ENCODE data around the gene CA5B.
"Not testable (repeated sequence)": the region's sequence is repeated elsewhere in the genome, so short reads cannot be mapped to it uniquely, and the experiment has no call there.

The CA5B gene

DNA sequence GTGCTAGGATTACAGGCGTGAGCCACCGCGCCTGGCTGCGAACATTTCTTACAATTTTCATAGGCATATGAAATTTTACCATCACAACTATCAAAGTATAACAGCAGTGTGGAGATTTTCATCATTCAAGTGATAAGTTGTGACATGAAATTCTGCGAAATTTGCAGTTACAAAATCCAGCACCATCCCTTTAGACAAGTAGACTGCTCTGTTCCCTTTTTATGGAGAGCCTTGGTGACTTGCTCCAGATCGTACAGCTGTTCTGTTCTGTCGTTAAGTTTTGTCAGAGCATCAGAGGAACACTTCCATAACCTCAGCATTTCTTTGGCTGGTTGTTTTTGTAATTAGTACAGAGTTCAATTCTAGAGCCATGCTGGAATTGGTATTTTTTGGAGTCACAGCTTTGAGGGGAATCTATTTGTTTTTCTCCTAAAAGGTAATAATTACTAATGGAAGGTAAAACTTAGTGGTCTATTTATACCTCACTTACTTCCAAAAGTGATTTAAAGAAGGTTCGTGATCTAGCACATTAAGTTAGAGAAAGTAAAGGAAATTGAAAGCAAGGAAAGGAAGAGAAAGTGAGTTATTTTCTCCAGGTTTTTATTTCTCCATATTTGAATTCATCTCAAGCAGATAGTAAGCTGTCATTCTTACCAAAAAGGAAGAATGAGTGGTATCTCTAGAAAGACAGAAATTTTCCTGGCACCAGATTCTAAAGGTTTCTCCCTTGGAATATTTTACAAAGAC is 74.3 kb downstream of the CA5B start:
- DNase-seq (ENCODE audit: low read depth in 1 of 2, low spot score in 1 of 2): no peak

DNA sequence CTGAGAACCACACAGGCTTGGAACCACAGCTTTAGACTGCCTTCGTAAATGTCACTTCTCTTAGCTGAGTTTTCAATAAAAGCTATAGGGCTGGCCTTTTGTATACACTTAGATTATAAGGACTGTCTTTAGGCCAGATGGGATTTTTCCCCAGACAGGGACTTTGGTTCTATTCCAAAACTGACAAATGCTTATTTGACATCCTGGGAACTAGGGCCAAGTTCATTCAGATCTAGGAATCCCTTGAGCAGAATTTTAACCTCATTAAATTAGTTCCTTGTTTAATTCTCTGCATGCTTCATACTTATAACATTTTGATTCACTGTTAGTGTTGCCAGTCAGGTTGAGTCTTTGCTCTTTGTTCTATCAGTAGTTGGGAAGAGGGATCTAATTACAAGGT is 75.3 kb downstream of the CA5B start:
- DNase-seq (ENCODE audit: low read depth in 1 of 2, low spot score in 1 of 2): no peak

DNA sequence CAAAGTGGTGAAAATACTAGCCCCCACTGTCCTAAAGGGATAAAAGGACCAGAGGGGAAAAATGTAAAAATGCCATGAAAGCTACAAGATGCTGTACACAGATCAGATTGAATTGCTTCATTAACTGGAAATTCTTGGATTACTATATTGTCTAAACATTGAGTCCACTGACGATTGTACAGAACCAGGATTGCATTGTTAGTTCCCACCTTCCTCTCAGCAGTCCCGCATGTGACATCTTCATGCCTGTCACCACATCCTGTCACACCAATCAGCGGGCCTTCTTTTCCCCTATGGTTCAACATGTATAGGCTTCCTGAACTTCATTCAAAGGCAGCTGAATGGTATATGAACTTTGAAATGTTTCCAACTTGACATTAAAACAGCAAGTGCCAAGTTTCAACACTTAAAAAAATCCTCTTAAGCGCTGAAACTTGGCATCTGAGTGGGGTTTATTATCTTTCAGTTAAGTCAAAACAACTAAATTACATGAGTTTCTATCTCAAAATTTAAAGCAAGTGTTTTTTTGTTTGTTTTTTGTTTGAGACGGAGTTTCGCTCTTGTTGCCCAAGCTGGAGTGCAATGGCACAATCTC is 76.8 kb downstream of the CA5B start:
- no peak for DNase-seq (ENCODE audit: low read depth in 1 of 2, low spot score in 1 of 2)

DNA sequence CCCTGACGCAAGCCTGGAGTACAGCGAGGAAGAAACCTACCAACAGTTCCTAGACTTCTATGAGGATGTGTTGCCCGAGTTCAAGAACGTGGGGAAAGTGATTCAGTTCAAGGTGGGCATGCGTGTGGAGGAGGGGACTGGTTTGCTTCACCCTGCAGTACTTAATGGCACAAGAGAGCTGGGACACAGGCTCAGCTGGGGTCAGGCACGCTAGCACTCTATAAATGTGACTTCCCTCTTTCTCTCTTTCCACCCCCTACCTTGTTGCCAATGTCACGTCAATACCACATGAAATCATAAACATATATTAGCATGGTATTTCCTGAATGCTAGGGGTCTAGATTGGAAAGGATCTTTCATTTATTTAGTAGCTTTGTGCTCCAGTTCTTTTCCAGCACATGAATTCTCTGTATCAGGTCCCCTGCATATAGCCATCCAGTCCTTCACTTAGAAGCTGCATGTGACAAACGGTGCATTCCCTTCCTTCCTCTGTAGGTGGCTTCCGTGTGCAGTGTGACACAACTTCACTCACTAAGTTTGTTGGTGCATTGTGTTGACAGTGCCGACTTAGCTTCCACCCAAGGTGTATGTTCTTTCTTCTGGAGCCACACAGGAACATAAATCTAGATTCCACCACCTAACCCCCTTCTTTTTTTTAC is 77.8 kb downstream of the CA5B start:
- no peak for DNase-seq (ENCODE audit: low read depth in 1 of 2, low spot score in 1 of 2)

DNA sequence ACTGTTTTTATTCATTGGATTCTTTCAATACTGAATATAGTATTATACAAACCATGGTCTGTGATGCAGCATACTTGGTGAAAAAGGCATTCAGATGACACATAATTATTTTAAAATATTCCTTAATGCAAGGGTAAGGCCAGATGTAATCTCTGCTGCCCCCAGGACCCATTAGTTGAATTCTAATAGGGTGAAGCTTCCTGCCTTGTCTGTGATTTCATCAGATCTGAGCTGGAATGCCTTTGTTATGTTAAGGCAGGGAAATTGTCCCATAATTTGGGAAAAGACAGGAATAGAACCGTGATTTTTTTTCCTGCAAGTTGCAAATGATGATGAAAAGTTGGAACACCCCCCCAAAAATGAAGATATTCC is 78.4 kb downstream of the CA5B start:
- no peak for DNase-seq (ENCODE audit: low read depth in 1 of 2, low spot score in 1 of 2)

DNA sequence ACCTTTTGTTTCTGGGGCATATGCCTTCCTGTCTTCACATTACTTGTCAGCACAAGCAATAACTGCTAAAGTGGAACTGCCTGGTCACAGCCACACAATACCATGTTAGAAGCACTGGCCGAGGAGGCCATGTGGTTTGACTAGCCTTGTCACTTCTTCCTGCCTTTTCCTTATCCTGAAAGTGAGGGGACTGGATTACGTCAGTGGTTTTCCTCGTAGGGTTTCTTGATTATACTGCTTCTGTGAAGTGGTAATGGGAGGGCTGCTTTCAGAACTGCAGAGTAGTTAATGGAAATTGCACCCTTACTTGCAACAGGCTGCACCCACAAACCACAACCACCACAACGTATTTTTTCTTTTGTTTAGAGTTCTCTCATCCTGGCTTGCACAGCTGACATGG is 78.8 kb downstream of the CA5B start:
- DNase-seq (ENCODE audit: low read depth in 1 of 2, low spot score in 1 of 2): peak in 1 of 2 donors; percentile 18

DNA sequence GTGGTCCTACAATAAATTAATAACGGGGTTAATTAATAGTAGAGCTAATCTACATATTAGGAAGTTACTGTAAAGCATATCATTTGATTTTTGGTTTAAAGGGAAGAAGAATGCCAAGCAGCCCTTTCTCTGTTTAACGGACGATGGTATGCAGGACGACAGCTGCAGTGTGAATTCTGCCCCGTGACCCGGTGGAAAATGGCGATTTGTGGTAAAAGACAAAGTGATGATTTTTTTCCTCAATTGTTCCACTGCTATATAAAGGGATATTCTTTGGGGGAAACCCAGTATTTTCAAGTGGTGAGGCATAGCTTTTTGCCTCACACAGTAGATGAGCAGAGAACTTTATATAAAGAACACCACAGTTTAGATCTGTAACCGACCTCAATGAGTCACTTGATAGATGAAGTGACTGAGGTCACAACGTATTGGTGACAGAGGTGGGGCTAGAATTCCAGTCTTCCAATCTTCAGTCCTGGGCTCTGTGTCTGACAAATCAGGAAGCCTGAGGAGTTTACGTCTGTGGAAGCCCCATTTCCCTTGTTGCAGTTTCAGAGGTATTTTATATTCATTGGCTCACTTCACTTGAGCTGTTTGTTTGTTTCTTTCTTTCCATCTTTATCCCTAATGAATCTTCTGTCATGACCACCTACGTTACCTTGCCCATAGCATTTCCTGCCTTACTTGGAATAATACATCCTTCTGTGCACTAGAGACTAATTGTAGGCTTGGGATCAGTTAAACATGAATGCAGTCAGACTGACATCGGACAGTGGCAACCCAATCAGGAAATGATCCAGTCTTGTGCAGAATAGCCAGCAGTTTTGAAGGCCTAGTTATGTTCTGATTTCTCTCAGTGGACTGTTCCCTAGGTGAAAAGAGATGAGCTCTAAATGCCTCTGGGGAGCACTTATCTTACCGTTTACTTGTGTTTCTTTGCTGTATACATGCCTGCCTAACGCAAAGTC is 82.3 kb downstream of the CA5B start:
- DNase-seq (ENCODE audit: low read depth in 1 of 2, low spot score in 1 of 2): no peak

DNA sequence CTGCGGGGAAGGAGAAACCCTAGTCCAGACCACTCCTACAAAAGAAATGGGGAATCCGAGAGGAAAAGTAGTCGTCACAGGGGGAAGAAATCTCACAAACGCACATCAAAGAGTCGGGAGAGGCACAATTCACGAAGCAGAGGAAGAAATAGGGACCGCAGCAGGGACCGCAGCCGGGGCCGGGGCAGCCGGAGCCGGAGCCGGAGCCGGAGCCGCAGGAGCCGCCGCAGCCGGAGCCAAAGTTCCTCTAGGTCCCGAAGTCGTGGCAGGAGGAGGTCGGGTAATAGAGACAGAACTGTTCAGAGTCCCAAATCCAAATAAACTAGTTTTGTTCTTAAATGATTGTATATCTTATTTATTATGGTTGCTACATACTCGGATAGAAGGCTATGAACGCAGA is 84.9 kb downstream of the CA5B start:
- DNase-seq (ENCODE audit: low read depth in 1 of 2, low spot score in 1 of 2): no peak

DNA sequence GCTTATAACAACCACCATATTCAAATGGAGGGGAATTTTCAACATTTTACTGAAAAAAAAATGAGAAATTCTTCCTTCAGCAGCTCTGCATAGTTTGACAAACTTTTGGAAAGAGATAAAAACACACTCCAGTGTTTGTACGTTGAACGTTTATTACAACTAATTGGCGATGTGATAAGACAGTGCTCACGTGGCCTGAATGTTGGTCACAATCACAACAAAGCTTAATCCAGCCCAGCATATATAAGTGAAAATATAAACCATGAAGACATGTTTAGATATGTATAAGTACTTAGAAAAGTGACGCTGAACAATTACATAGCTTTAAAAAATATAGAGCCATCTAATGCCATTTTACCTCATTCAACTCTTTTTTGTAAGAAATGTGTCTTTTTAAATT is 87.9 kb downstream of the CA5B start:
- no peak for DNase-seq (ENCODE audit: low read depth in 1 of 2, low spot score in 1 of 2)

DNA sequence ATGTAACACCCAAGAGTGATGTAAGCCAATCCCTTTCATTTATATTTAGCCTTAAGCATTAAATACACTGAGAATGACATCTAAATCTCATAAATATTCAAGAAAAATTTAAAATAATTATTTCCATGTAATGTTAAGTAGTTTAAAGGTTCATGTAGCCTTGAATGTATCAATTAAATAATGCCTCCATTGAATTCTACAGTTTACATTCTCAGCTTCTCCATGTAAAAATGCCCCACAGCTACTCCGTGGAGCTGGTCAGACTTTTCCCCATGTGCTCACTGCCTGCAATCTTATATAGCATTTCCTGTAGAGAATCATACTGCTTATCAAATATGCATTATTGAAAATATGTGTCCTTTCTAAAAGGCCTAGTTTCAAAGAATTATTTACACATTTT is 91.1 kb downstream of the CA5B start:
- DNase-seq (ENCODE audit: low read depth in 1 of 2, low spot score in 1 of 2): no peak

DNA sequence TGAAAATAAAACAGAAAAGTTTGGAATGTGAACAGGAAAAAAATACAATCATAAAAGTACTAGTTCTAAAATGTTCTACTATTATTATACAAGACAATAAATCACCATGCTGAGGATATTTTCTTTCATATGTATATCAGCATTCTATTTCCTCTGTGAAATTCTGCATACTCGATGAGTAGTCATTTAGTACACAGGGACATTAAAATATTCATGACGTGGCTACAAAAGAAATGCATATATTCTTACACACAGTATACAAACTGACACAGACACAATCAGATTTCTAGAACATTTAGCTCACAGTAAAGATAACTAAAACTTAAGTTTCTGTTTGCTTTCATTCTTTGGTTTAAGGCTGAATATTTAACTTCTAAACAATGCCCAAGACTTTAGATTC is 93.3 kb downstream of the CA5B start:
- not testable (repeated sequence) for DNase-seq (ENCODE audit: low read depth in 1 of 2, low spot score in 1 of 2)

DNA sequence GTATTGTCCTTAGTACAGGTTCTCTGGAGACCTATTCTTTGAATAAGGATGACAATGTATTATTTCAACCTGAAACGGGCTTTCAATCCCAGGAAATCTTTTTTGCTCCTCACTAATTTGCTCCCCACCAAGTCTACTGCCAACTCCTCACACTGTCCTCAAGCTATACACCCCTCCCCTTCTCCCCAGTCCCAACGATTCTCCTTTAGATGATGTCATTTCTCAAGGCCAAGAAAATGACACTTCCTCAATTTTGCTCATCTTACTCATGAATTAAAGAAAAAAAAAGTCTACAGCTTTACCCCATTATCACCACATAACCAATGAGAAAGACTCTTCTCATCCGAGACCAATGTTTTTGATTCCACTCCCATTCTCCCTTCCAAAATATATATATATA is 96.0 kb downstream of the CA5B start:
- no peak for DNase-seq (ENCODE audit: low read depth in 1 of 2, low spot score in 1 of 2)

DNA sequence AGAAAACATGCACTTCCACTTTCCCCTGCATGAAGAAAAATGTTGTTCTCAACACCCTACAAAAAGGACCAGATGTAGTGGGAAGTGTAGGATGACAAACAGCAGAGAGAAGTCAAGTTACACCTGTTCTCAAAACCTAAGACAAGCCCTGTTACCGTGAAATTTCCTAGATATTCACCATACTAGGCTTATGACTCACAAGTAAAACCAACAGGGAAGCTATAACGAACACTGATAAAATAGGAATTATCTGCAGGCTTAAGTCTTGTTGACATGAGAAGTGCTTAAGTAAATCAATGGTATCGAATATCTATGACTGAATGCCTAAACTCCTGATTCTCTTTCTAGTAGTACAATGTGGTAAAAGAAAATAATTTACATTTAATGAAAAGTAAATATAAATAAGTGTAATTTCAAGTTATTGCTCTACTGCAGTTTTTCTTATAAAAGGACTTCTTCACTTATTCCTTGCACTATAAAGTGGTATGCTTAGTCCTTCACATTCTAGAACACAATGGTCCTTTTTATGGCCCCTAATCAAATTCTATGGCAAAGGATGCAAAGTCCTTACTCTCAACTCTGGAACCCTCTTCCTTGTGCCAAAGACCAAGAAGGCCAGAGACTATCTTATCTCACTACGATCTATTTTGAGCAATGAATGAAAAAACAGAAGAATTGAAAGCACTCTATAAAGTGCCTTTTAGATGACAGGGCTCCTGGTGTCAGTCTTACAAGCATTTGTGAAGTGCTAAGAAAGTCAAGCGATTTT is 96.9 kb downstream of the CA5B start:
- no peak for DNase-seq (ENCODE audit: low read depth in 1 of 2, low spot score in 1 of 2)

Measured in activated CD4-positive, alpha-beta T cell treated with anti-CD3 and anti-CD28 coated beads, Interleukin-2, amount 50 U/mL, for 24 hours (primary cell).